Panc1 (cell line): Measurements from ENCODE around the gene RAB30. TPM values are rescaled to one million over a fixed set of nuclear protein-coding genes. Genes with fewer than 3 reads are reported as not detected.
"Not testable (repeated sequence)": the region's sequence is repeated elsewhere in the genome, so short reads cannot be mapped to it uniquely, and the experiment has no call there.

Source experiments
- ATAC-seq: fragments of 200-7000 bp; cut with Tn5 transposase; 2 replicates; pipeline ENCODE4 v1.9.1; 2020; ENCODE audit warnings: mild to moderate bottlenecking, moderate library complexity
- BruUV-seq: library from RNA; stranded (reverse); fragments of 400-500 nt; replicated peaks from 2 replicates; lab custom pipeline; 2021; lab: Mats Ljungman, UMichigan
- CTCF ChIA-PET: fragments of 300-600 bp; sonication (Branson Sonifier 250); formaldehyde crosslinking; loops from one replicate; lab custom pipeline; 2022; ENCODE audit warnings: antibody characterized with exemption; lab: Charles Lee
- POLR2A ChIA-PET: fragments of 300-600 bp; sonication (Branson Sonifier 250); formaldehyde crosslinking; loops from one replicate; lab custom pipeline; 2022; ENCODE audit warnings: antibody characterized with exemption; lab: Charles Lee
- DNase-seq: peaks from one replicate; pipeline ENCODE4 v3.0.0-alpha.2; 2010; ENCODE audit warnings: low read depth, low spot score
- H3K27ac ChIP-seq: 2 replicates; pipeline ENCODE4 v1.5.1; 2011; ENCODE audit warnings: mild to moderate bottlenecking, low read length, inconsistent platforms
- H3K27me3 ChIP-seq: fragments of 200-500 bp; sonication (Bioruptor generic); 2 replicates; pipeline ENCODE4 v1.6.0; 2014; ENCODE audit warnings: low read length, inconsistent platforms; ENCODE audit not compliant: control insufficient read depth, insufficient read depth
- H3K36me3 ChIP-seq: fragments of 200-500 bp; sonication (Bioruptor generic); 2 replicates; pipeline ENCODE4 v1.5.1; 2014; ENCODE audit warnings: inconsistent platforms, mild to moderate bottlenecking, low read length, moderate library complexity; ENCODE audit not compliant: control insufficient read depth, insufficient read depth
- H3K4me1 ChIP-seq: 2 replicates; pipeline ENCODE4 v1.5.1; 2011; ENCODE audit warnings: inconsistent platforms, mild to moderate bottlenecking, low read length, moderate library complexity; ENCODE audit not compliant: control insufficient read depth, insufficient read depth
- H3K4me3 ChIP-seq, 2 experiments: 2 replicates each; pipeline ENCODE4 v1.5.1; 2011 to 2012; ENCODE audit warnings: low read depth in 2 of 2, low read length in 2 of 2, mild to moderate bottlenecking in 2 of 2, inconsistent platforms in 1 of 2, moderate library complexity in 1 of 2
- H3K9me3 ChIP-seq: fragments of 200-500 bp; sonication (Bioruptor generic); 2 replicates; pipeline ENCODE4 v1.5.1; 2014; ENCODE audit warnings: low read depth, mild to moderate bottlenecking, inconsistent platforms, low read length, moderate library complexity; ENCODE audit not compliant: control insufficient read depth, insufficient read depth
- POLR2AphosphoS5 ChIP-seq: IDR thresholded peaks from 2 replicates; pipeline ENCODE4 v1.6.1; 2012; ENCODE audit warnings: mild to moderate bottlenecking, low read depth, low read length, moderate library complexity
- SIN3A ChIP-seq: IDR thresholded peaks from 2 replicates; pipeline ENCODE4 v1.6.1; 2012; ENCODE audit warnings: low read depth, mild to moderate bottlenecking, low read length, moderate library complexity, borderline replicate concordance; ENCODE audit not compliant: insufficient read depth
- TCF7L2 ChIP-seq: IDR thresholded peaks from 2 replicates; pipeline ENCODE4 v1.6.1; 2011; ENCODE audit warnings: mild to moderate bottlenecking, low read depth, low read length, inconsistent platforms
- in situ Hi-C: cut with HindIII; loops from 2 replicates; pipeline ENCODE4 v1.10.0; 2016; ENCODE audit warnings: low sequenced_read_pairs, low pct_unique_long_range_greater_than_20kb
- intact Hi-C: fragments of 100-400 bp; cut with micrococcal nuclease; formaldehyde crosslinking; loops from one replicate; pipeline ENCODE4 v1.10.0; 2022; ENCODE audit not compliant: unreplicated experiment
- total RNA-seq: library from RNA; stranded (reverse); gene quantifications from one replicate; pipeline ENCODE4 v1.2.1, GENCODE V29; 2021; ENCODE audit not compliant: unreplicated experiment
- TF ChIP-seq, protein P1 (sequence below): fragments of 450-650 bp; IDR thresholded peaks from 2 replicates; pipeline ENCODE4 v1.5.1; 2017; ENCODE audit warnings: mild to moderate bottlenecking
- TF ChIP-seq, protein P2 (sequence below), 2 experiments: IDR thresholded peaks; 2 replicates each; pipeline ENCODE4 v1.6.1; 2011 to 2012; ENCODE audit warnings: low read depth in 2 of 2, control low read depth in 1 of 2, low read length in 1 of 2, mild to moderate bottlenecking in 1 of 2, moderate library complexity in 1 of 2; ENCODE audit not compliant: insufficient read depth in 1 of 2

Gene RAB30
- total RNA-seq, 1 experiment from 2014 or later: 19.0 TPM

DNA sequence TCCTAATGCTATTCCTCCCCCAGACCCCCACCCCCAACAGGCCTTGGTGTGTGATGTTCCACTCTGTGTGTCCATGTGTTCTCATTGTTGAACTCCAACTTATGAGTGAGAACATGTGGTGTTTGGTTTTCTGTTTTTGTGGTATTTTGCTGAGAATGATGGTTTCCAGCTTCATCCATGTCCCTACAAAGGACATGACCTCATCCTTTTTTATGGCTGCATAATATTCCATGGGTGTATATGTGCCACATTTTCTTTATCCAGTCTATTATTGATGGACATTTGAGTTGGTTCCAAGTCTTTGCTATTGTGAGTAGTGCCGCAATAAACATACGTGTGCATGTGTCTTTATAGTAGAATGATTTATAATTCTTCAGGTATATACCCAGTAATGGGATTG is 121.2 kb downstream of the RAB30 start:
- ATAC-seq, DNase-seq, CTCF ChIA-PET, POLR2A ChIA-PET, H3K36me3 ChIP-seq, H3K4me3 ChIP-seq, in situ Hi-C loops, H3K4me1 ChIP-seq, H3K27me3 ChIP-seq, intact Hi-C loops, H3K9me3 ChIP-seq, H3K27ac ChIP-seq, BruUV-seq: not testable (repeated sequence)

DNA sequence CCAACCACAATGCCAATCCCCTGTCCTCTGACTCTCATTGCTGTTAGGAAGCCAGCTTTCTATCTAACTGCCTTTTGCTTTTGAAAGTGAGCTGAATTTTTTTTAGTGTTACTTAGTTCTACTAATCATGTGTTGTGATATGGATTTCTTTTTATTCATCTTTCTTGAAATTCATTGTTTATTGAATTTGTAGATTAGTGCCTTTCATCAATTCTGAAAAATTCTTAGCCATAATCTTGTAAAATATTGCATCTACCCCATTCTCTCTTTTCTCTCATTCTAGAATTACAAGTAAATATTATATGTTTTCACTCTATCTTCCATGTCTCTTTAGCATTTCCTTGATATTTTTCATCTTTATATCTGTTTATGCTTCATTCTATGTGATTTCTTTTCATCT is 122.3 kb downstream of the RAB30 start:
- TF ChIP-seq TCF7L2: no peak
- no peak for TF ChIP-seq SIN3A
- TF ChIP-seq, protein P1, sequence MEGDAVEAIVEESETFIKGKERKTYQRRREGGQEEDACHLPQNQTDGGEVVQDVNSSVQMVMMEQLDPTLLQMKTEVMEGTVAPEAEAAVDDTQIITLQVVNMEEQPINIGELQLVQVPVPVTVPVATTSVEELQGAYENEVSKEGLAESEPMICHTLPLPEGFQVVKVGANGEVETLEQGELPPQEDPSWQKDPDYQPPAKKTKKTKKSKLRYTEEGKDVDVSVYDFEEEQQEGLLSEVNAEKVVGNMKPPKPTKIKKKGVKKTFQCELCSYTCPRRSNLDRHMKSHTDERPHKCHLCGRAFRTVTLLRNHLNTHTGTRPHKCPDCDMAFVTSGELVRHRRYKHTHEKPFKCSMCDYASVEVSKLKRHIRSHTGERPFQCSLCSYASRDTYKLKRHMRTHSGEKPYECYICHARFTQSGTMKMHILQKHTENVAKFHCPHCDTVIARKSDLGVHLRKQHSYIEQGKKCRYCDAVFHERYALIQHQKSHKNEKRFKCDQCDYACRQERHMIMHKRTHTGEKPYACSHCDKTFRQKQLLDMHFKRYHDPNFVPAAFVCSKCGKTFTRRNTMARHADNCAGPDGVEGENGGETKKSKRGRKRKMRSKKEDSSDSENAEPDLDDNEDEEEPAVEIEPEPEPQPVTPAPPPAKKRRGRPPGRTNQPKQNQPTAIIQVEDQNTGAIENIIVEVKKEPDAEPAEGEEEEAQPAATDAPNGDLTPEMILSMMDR: no peak
- no peak for TF ChIP-seq POLR2AphosphoS5
- TF ChIP-seq, protein P2, sequence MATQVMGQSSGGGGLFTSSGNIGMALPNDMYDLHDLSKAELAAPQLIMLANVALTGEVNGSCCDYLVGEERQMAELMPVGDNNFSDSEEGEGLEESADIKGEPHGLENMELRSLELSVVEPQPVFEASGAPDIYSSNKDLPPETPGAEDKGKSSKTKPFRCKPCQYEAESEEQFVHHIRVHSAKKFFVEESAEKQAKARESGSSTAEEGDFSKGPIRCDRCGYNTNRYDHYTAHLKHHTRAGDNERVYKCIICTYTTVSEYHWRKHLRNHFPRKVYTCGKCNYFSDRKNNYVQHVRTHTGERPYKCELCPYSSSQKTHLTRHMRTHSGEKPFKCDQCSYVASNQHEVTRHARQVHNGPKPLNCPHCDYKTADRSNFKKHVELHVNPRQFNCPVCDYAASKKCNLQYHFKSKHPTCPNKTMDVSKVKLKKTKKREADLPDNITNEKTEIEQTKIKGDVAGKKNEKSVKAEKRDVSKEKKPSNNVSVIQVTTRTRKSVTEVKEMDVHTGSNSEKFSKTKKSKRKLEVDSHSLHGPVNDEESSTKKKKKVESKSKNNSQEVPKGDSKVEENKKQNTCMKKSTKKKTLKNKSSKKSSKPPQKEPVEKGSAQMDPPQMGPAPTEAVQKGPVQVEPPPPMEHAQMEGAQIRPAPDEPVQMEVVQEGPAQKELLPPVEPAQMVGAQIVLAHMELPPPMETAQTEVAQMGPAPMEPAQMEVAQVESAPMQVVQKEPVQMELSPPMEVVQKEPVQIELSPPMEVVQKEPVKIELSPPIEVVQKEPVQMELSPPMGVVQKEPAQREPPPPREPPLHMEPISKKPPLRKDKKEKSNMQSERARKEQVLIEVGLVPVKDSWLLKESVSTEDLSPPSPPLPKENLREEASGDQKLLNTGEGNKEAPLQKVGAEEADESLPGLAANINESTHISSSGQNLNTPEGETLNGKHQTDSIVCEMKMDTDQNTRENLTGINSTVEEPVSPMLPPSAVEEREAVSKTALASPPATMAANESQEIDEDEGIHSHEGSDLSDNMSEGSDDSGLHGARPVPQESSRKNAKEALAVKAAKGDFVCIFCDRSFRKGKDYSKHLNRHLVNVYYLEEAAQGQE (IDR thresholded peaks at IDR 0.05; ENCODE audit: insufficient read depth in 1 of 2, low read depth in 2 of 2, low read length in 1 of 2): no peak
- ATAC-seq: no peak
- no peak for DNase-seq
- no peaks in the 10 kb centered on the region for H3K4me1 ChIP-seq
- H3K36me3 ChIP-seq: no peaks in the 10 kb centered on the region
- H3K27ac ChIP-seq: no peak overlapping the region
- in situ Hi-C loops: no loop called here
- no peaks in the 10 kb centered on the region for H3K9me3 ChIP-seq
- ChIA-PET POLR2A (no interaction called here), CTCF (no interaction called here)
- H3K4me3 ChIP-seq: no peak overlapping the region
- H3K27me3 ChIP-seq: no peaks in the 10 kb centered on the region
- no TSS peak for BruUV-seq
- intact Hi-C loops: no loop called here

DNA sequence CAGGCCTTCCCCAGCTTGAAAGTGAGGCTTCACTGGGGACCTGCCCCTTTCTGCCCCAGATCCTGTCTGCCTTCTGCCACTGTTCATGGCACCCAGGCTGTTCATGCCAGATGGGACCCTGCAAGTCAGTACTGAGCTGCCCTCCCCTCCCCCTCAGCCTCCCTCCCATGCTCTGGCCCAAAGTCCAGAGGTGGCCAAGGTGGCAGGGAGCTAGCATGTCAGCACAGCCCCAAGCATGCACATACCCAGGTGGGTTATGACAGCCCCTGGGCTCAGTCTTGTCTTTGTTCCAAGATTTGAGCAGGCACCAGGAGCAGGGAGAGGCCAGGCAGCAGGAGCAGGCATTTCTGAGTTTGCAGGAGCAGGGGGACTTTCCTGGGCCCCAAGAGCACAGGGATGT is 126.0 kb downstream of the RAB30 start:
- no peak overlapping the region for H3K4me3 ChIP-seq
- H3K27ac ChIP-seq: no peak overlapping the region
- CTCF ChIA-PET: no interaction called here
- POLR2A ChIA-PET: no interaction called here
- in situ Hi-C loops: no loop called here
- DNase-seq: no peak
- no peak for TF ChIP-seq SIN3A
- TF ChIP-seq POLR2AphosphoS5: no peak
- TF ChIP-seq, protein P1: no peak
- no peak for TF ChIP-seq TCF7L2
- TF ChIP-seq, protein P2 (IDR thresholded peaks at IDR 0.05; ENCODE audit: insufficient read depth in 1 of 2, low read depth in 2 of 2, low read length in 1 of 2): no peak
- no peaks in the 10 kb centered on the region for H3K9me3 ChIP-seq
- ATAC-seq: no peak
- H3K4me1 ChIP-seq: no peaks in the 10 kb centered on the region
- BruUV-seq: no TSS peak
- H3K36me3 ChIP-seq: no peaks in the 10 kb centered on the region
- intact Hi-C loops: no loop called here
- no peaks in the 10 kb centered on the region for H3K27me3 ChIP-seq

DNA sequence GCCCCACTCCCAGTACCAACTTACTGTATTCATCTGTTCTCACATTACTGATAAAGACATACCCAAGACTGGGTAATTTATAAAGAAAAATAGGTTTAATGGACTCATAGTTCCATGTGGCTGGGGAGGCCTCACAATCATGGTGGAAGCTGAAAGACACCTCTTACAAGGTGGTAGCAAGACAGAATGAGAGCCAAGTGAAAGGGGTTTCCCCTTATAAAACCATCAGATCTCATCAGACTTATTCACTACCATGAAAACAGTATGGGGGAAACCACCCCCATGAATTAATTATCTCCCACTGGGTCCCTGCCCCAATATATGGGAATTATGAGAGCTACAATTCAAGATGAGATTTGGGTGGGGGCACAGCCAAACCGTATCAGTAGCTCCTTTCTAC is 126.7 kb downstream of the RAB30 start:
- H3K27ac ChIP-seq, H3K9me3 ChIP-seq, ATAC-seq, CTCF ChIA-PET, in situ Hi-C loops, H3K4me1 ChIP-seq, POLR2A ChIA-PET, DNase-seq, H3K4me3 ChIP-seq, H3K27me3 ChIP-seq, H3K36me3 ChIP-seq, BruUV-seq, intact Hi-C loops: not testable (repeated sequence)
